GM12878 (cell line): ENCODE data around the gene TNFSF11. TPM values are rescaled to one million over a fixed set of nuclear protein-coding genes. Genes with fewer than 3 reads are reported as not detected.

Experiments
- ATAC-seq: fragments of 200-7000 bp; cut with Tn5 transposase; 3 replicates; pipeline ENCODE4 v1.9.1; 2020; ENCODE audit warnings: mild to moderate bottlenecking, moderate library complexity
- BruUV-seq: library from RNA; stranded (reverse); fragments of 400-500 nt; replicated peaks from 2 replicates; lab custom pipeline; 2021; lab: Mats Ljungman, UMichigan
- CTCF ChIA-PET: fragments of 300-600 bp; sonication (Branson Sonifier 250); formaldehyde crosslinking; extraction: SDS; loops from one replicate; lab custom pipeline; 2021; ENCODE audit warnings: inconsistent platforms; lab: Yijun Ruan, JAX
- POLR2A ChIA-PET: fragments of 350-600 bp; formaldehyde crosslinking; extraction: SDS; loops from one replicate; lab custom pipeline; 2021; ENCODE audit warnings: inconsistent platforms; lab: Charles Lee
- RAD21 ChIA-PET: fragments of 300-600 bp; sonication (Branson Sonifier 250); formaldehyde crosslinking; loops from one replicate; lab custom pipeline; 2023; ENCODE audit warnings: antibody characterized with exemption; ENCODE audit not compliant: unreplicated experiment; lab: Charles Lee
- SMC1A ChIA-PET: fragments of 300-600 bp; sonication (Branson Sonifier 250); formaldehyde crosslinking; loops from one replicate; lab custom pipeline; 2023; ENCODE audit not compliant: unreplicated experiment, uncharacterized antibody; lab: Charles Lee
- DNase-seq: peaks from one replicate; pipeline ENCODE4 v3.0.0-alpha.2; 2011; ENCODE audit warnings: low read depth, low spot score
- FAIRE-seq: peaks from 3 replicates; lab custom pipeline; 2011; peaks lifted over from hg19 to GRCh38; lab: Jason Lieb, UNC
- H2AFZ ChIP-seq: 2 replicates; pipeline ENCODE4 v1.6.0; 2011; ENCODE audit warnings: low read depth, low read length, control low read depth; ENCODE audit not compliant: control insufficient read depth
- H3K27ac ChIP-seq: 2 replicates; pipeline ENCODE4 v1.5.1; 2011; ENCODE audit warnings: control low read depth; ENCODE audit not compliant: control insufficient read depth, insufficient read depth
- H3K27me3 ChIP-seq, 2 experiments: replicated peaks in 1 of 2; 2 replicates each; pipeline versions ENCODE4 v1.6.0 to v1.6.1; 2011; ENCODE audit warnings: low read length in 1 of 2; ENCODE audit not compliant: control insufficient read depth in 2 of 2, insufficient read depth in 2 of 2
- H3K36me3 ChIP-seq, 2 experiments: 2 replicates each; pipeline ENCODE4 v1.5.1; 2011; ENCODE audit warnings: low read length in 1 of 2; ENCODE audit not compliant: control insufficient read depth in 2 of 2, insufficient read depth in 2 of 2
- H3K4me1 ChIP-seq: 2 replicates; pipeline ENCODE4 v1.6.1; 2011; ENCODE audit warnings: mild to moderate bottlenecking, low read length, moderate library complexity, mixed read lengths; ENCODE audit not compliant: control insufficient read depth, insufficient read depth
- H3K4me2 ChIP-seq: 2 replicates; pipeline ENCODE4 v1.6.0; 2011; ENCODE audit warnings: control low read depth; ENCODE audit not compliant: control insufficient read depth, insufficient read depth
- H3K4me3 ChIP-seq: fragments of 200-600 bp; sonication (generic); 2 replicates; pipeline ENCODE4 v1.5.1; 2016
- H3K79me2 ChIP-seq: 2 replicates; pipeline ENCODE4 v1.6.0; 2011; ENCODE audit warnings: low read length; ENCODE audit not compliant: control insufficient read depth, insufficient read depth
- H3K9ac ChIP-seq: 2 replicates; pipeline ENCODE4 v1.8.0; 2011; ENCODE audit warnings: low read length, control low read depth, mixed read lengths; ENCODE audit not compliant: control insufficient read depth, insufficient read depth
- H3K9me3 ChIP-seq: replicated peaks from 3 replicates; pipeline ENCODE4 v1.5.1; 2011; ENCODE audit warnings: mild to moderate bottlenecking, low read length; ENCODE audit not compliant: control insufficient read depth, insufficient read depth
- H4K20me1 ChIP-seq: 2 replicates; pipeline ENCODE4 v1.6.0; 2011; ENCODE audit not compliant: control insufficient read depth, insufficient read depth
- ATF2 ChIP-seq: IDR thresholded peaks from 2 replicates; pipeline ENCODE4 v1.6.1; 2012; ENCODE audit warnings: low read length, inconsistent platforms
- ATF7 ChIP-seq: fragments of 450-650 bp; IDR thresholded peaks from 2 replicates; pipeline ENCODE4 v1.6.1; 2016; ENCODE audit warnings: low read depth, mild to moderate bottlenecking
- BCL11A ChIP-seq: IDR thresholded peaks from 2 replicates; pipeline ENCODE4 v1.6.1; 2011; ENCODE audit warnings: low read depth, low read length
- EGR1 ChIP-seq, 2 experiments: IDR thresholded peaks; 1 replicate in 1 of 2; 2 replicates in 1 of 2; pipeline ENCODE4 v1.6.1; 2011 to 2012; ENCODE audit warnings: low read depth in 2 of 2, low read length in 2 of 2, borderline replicate concordance in 1 of 2, mild to moderate bottlenecking in 1 of 2, moderate library complexity in 1 of 2
- HDAC6 ChIP-seq: fragments of 200-600 bp; sonication (generic); IDR thresholded peaks from one replicate; pipeline ENCODE4 v1.8.0; 2017; ENCODE audit warnings: antibody characterized with exemption; ENCODE audit not compliant: unreplicated experiment
- IRF4 ChIP-seq: IDR thresholded peaks from 2 replicates; pipeline ENCODE4 v1.6.1; 2011; ENCODE audit warnings: low read depth, low read length
- IRF5 ChIP-seq: fragments of 450-650 bp; IDR thresholded peaks from 2 replicates; pipeline ENCODE4 v1.6.1; 2017; ENCODE audit warnings: borderline replicate concordance
- MTA3 ChIP-seq: IDR thresholded peaks from 2 replicates; pipeline ENCODE4 v1.6.1; 2012; ENCODE audit warnings: low read length, inconsistent platforms, borderline replicate concordance
- NKRF ChIP-seq: fragments of 450-650 bp; conservative IDR thresholded peaks from 2 replicates; pipeline ENCODE4 v1.6.1; 2017; ENCODE audit warnings: mild to moderate bottlenecking, moderate library complexity
- PAX8 ChIP-seq: fragments of 450-650 bp; IDR thresholded peaks from 2 replicates; pipeline ENCODE4 v1.6.1; 2017; ENCODE audit warnings: mild to moderate bottlenecking, moderate library complexity
- POLR2AphosphoS5 ChIP-seq: IDR thresholded peaks from 2 replicates; pipeline ENCODE4 v1.6.1; 2011; ENCODE audit warnings: mild to moderate bottlenecking, low read length, inconsistent platforms
- POU2F2 ChIP-seq: IDR thresholded peaks from 3 replicates; pipeline ENCODE4 v1.6.1; 2011; ENCODE audit warnings: low read depth, mild to moderate bottlenecking, low read length, borderline replicate concordance
- RAD51 ChIP-seq: fragments of 450-650 bp; IDR thresholded peaks from 2 replicates; pipeline ENCODE4 v1.6.1; 2016; ENCODE audit warnings: moderate library complexity, mild to moderate bottlenecking, inconsistent platforms
- RCOR1 ChIP-seq: conservative IDR thresholded peaks from 2 replicates; pipeline ENCODE4 v1.6.1; 2012; ENCODE audit warnings: low read depth, low read length, improper control_type of control experiment
- RELA ChIP-seq: fragments of 450-650 bp; IDR thresholded peaks from 2 replicates; pipeline ENCODE4 v1.8.0; 2014; ENCODE audit warnings: borderline replicate concordance; ENCODE audit not compliant: partially characterized antibody
- USF2 ChIP-seq: IDR thresholded peaks from 2 replicates; pipeline ENCODE4 v1.6.1; 2011; ENCODE audit warnings: low read depth, low read length, improper control_type of control experiment, borderline replicate concordance
- ZBED1 ChIP-seq: IDR thresholded peaks from 2 replicates; pipeline ENCODE4 v1.6.1; 2016; ENCODE audit warnings: borderline replicate concordance
- WGBS: methylation state at CpG from one replicate; pipeline ENCODE4 v1.1.6; 2016; ENCODE audit warnings: low lambda C conversion rate; ENCODE audit not compliant: insufficient replicate concordance, insufficient coverage; ENCODE audit errors: missing lambda C conversion rate; 5-methylcytosine and 5-hydroxymethylcytosine counted together
- in situ Hi-C: fragments of 300-500 bp; cut with MboI; formaldehyde crosslinking; loops from 9 replicates; pipeline ENCODE4 v1.14.3; 2018; ENCODE audit warnings: mixed read lengths
- intact Hi-C: fragments of 100-400 bp; cut with micrococcal nuclease; formaldehyde crosslinking; loops from one replicate; pipeline ENCODE4 v1.14.2; 2022; ENCODE audit not compliant: unreplicated experiment
- polyA plus RNA-seq, 11 experiments: library from polyadenylated mRNA; depleted of rRNA in 4 of 11; unstranded in 6 of 11; stranded (reverse) in 5 of 11; fragments of >200 nt; fragmentation: Nextera tagmentation in 4 of 11; fragmentation: Illumina TruSeq in 1 of 11; extraction: Ambion mirVana in 4 of 11; extraction: Trizol in 1 of 11; gene quantifications; 1 replicate in 1 of 11; 2 replicates in 10 of 11; pipeline versions ENCODE4 v1.2.1 to v1.2.3, GENCODE V29; 2011 to 2016; ENCODE audit warnings: inconsistent platforms in 2 of 11, missing spikeins in 2 of 11, low read depth in 1 of 11
- total RNA-seq, 4 experiments: library from RNA; depleted of rRNA in 3 of 4; stranded (reverse); fragments of >200 nt in 3 of 4; fragmentation: Illumina TruSeq in 1 of 4; extraction: Trizol in 1 of 4; gene quantifications; 2 replicates each; pipeline versions ENCODE4 v1.2.1 to v1.2.3, GENCODE V29; 2013 to 2021

Gene TNFSF11
- total and polyA plus RNA-seq, 10 of the 15 experiments (the other 5 are each of a cell fraction or from before 2014, with no cell fraction given) = 0.86 to 14.8 (median 10.0) TPM

DNA sequence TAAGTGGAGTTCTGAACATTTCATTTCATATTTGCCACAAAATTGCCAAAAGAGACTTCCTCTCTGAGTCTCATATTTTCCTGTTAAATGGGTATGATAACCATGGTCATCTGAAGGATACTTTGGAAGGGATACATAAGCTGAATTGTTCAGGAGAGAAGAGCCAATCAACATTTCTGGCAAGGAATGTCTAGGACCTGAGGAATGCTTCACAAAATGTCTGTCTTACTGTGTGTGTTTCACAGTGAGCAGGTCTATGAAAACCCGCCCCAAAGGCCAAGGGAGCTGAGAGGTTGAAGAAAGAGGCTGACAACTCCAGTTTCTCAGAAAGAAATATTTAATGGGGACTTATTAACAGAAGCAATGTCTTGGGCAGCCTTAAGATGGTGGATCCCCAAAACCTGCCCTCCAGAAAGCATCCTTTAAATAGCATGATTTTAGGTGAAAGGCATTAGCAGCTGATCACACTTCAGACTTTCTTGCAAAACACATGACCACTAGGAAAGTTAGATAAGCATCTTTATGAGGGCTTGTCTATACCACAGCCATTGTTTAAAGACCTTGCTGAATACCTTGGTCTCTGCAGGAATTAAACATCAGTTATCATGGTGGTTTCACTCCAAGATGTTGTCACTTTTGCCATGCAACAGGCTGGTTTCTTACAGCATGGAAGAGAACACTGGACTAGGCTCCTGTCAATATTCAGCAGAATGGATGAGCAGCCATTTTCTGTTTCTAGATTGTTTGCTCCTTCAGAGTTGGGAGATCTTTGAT lies 78.9 kb downstream of the TNFSF11 start:
- Histone ChIP-seq H2AFZ (no peak overlapping the region), H3K9ac (no peak overlapping the region), H3K4me2 (no peak overlapping the region), H3K4me3 (no peak overlapping the region), H4K20me1 (no peaks in the 10 kb centered on the region), H3K9me3 (no peaks in the 10 kb centered on the region), H3K79me2 (no peaks in the 10 kb centered on the region), H3K4me1 (no peaks in the 10 kb centered on the region), H3K27me3 (no peaks in the 10 kb centered on the region)
- BruUV-seq = no TSS peak
- in situ Hi-C loops (no loop called here), intact Hi-C loops (no loop called here)
- CTCF ChIA-PET = interaction anchor here (0.7 to 1.2 kb wide), 4 partner anchors 11 to 678 kb away, joined by 3 to 6 read pairs (median 3); no protein-coding TSS in a partner anchor
- 84% methylated on average over 1 of the region's 1 CpG for WGBS
- TF ChIP-seq ZBED1 = no peak
- TF ChIP-seq IRF4 = no peak
- no peak for TF ChIP-seq USF2
- TF ChIP-seq RELA = no peak
- no peak for TF ChIP-seq IRF5
- TF ChIP-seq RAD51 = no peak
- TF ChIP-seq MTA3 = no peak
- no peak for TF ChIP-seq POLR2AphosphoS5
- TF ChIP-seq HDAC6 = no peak
- no peak for TF ChIP-seq POU2F2
- TF ChIP-seq EGR1 (IDR thresholded peaks at IDR 0.05; ENCODE audit: borderline replicate concordance in 1 of 2, low read depth in 2 of 2, low read length in 2 of 2) = no peak
- no peak for TF ChIP-seq RCOR1
- TF ChIP-seq PAX8 = no peak
- no peak for TF ChIP-seq ATF2
- TF ChIP-seq ATF7 = no peak
- no peak for TF ChIP-seq BCL11A
- no peak for TF ChIP-seq NKRF
- TF ChIP-seq, all 136 proteins: peak for 0
- DNase-seq (no peak), ATAC-seq (no peak), FAIRE-seq (no peak)
- no peak overlapping the region for H3K27ac ChIP-seq
- POLR2A ChIA-PET = no interaction called here
- RAD21 ChIA-PET = interaction anchor here (1.0 to 1.5 kb wide), 2 partner anchors 57 to 319 kb away, joined by 3 to 4 read pairs; no protein-coding TSS in a partner anchor
- H3K36me3 ChIP-seq = no peaks in the 10 kb centered on the region
- SMC1A ChIA-PET = interaction anchor here (0.8 to 1.1 kb wide), 3 partner anchors 8 to 58 kb away, joined by 3 to 6 read pairs (median 3); no protein-coding TSS in a partner anchor
